GM23338 (cell line): ENCODE results near the gene ZDHHC5. TPM values are rescaled to one million over a fixed set of nuclear protein-coding genes. Genes with fewer than 3 reads are reported as not detected.
"Not testable (repeated sequence)": the region's sequence is repeated elsewhere in the genome, so short reads cannot be mapped to it uniquely, and the experiment has no call there.

Source experiments
- ATAC-seq: fragments of 200-7000 bp; cut with Tn5 transposase; 3 replicates; pipeline ENCODE4 v1.9.1; 2020
- DNase-seq: peaks from one replicate; pipeline ENCODE4 v3.0.0-alpha.2; 2015; ENCODE audit warnings: low spot score
- H2AFZ ChIP-seq: fragments of 200-600 bp; sonication (generic); 2 replicates; pipeline ENCODE4 v1.8.0; 2016; ENCODE audit warnings: antibody characterized with exemption, mild to moderate bottlenecking, moderate library complexity
- H3F3A ChIP-seq: fragments of 200-600 bp; sonication (generic); replicated peaks from 2 replicates; pipeline ENCODE4 v1.8.0; 2017; ENCODE audit warnings: antibody characterized with exemption, mixed run types, low read depth
- H3K27ac ChIP-seq: fragments of 200-600 bp; sonication (generic); 2 replicates; pipeline ENCODE4 v1.6.1; 2016; ENCODE audit warnings: low read depth
- H3K27me3 ChIP-seq: fragments of 200-600 bp; sonication (generic); 2 replicates; pipeline ENCODE4 v1.8.0; 2016; ENCODE audit warnings: mild to moderate bottlenecking, mixed run types, moderate library complexity; ENCODE audit not compliant: insufficient read depth
- H3K36me3 ChIP-seq: fragments of 200-600 bp; sonication (generic); 2 replicates; pipeline ENCODE4 v1.8.0; 2016; ENCODE audit warnings: mild to moderate bottlenecking; ENCODE audit not compliant: insufficient read depth
- H3K4me1 ChIP-seq: fragments of 200-600 bp; sonication (generic); 2 replicates; pipeline ENCODE4 v1.8.0; 2016; ENCODE audit warnings: mild to moderate bottlenecking, moderate library complexity; ENCODE audit not compliant: insufficient read depth
- H3K4me2 ChIP-seq: fragments of 200-600 bp; sonication (generic); 2 replicates; pipeline ENCODE4 v1.7.1; 2017; ENCODE audit warnings: mixed run types
- H3K4me3 ChIP-seq: fragments of 200-600 bp; sonication (generic); 2 replicates; pipeline ENCODE4 v1.6.1; 2016; ENCODE audit warnings: mixed run types
- H3K79me2 ChIP-seq: fragments of 200-600 bp; sonication (generic); replicated peaks from 2 replicates; pipeline ENCODE4 v1.8.0; 2017; ENCODE audit warnings: mild to moderate bottlenecking; ENCODE audit not compliant: insufficient read depth
- H3K9me2 ChIP-seq: fragments of 200-600 bp; sonication (generic); 2 replicates; pipeline ENCODE4 v1.8.0; 2017; ENCODE audit not compliant: insufficient read depth
- H4K20me1 ChIP-seq: fragments of 200-600 bp; sonication (generic); replicated peaks from 2 replicates; pipeline ENCODE4 v1.8.0; 2017; ENCODE audit warnings: mild to moderate bottlenecking; ENCODE audit not compliant: insufficient read depth
- H3K27ac Mint-ChIP-seq: 2 replicates; pipeline ENCODE4 v1.8.0; 2020; ENCODE audit warnings: inconsistent platforms, mild to moderate bottlenecking, moderate library complexity, mixed read lengths
- H3K27me3 Mint-ChIP-seq: 3 replicates; pipeline ENCODE4 v1.8.0; 2022; ENCODE audit warnings: low read depth, mild to moderate bottlenecking, moderate library complexity, mixed read lengths, inconsistent platforms; ENCODE audit not compliant: insufficient read depth, poor library complexity
- H3K36me3 Mint-ChIP-seq: 3 replicates; pipeline ENCODE4 v1.8.0; 2021; ENCODE audit warnings: low read depth, mild to moderate bottlenecking, inconsistent platforms, moderate library complexity, mixed read lengths
- H3K4me1 Mint-ChIP-seq: 3 replicates; pipeline ENCODE4 v1.8.0; 2020; ENCODE audit warnings: mild to moderate bottlenecking, inconsistent platforms, mixed read lengths
- H3K4me3 Mint-ChIP-seq: 3 replicates; pipeline ENCODE4 v1.8.0; 2021; ENCODE audit warnings: moderate library complexity, mild to moderate bottlenecking, inconsistent platforms, mixed read lengths
- H3K9me3 Mint-ChIP-seq: 3 replicates; pipeline ENCODE4 v1.8.0; 2020; ENCODE audit warnings: moderate library complexity, mild to moderate bottlenecking, inconsistent platforms, mixed read lengths
- EZH2 ChIP-seq: fragments of 200-600 bp; sonication (generic); IDR thresholded peaks from one replicate; pipeline ENCODE4 v1.8.0; 2017; ENCODE audit warnings: antibody characterized with exemption, mild to moderate bottlenecking, low read depth; ENCODE audit not compliant: unreplicated experiment
- JUNB ChIP-seq: IDR thresholded peaks from one replicate; pipeline ENCODE4 v1.6.1; 2016; ENCODE audit warnings: antibody characterized with exemption; ENCODE audit not compliant: unreplicated experiment
- NANOG ChIP-seq: IDR thresholded peaks from 2 replicates; pipeline ENCODE4 v1.6.1; 2016; ENCODE audit warnings: antibody characterized with exemption, borderline replicate concordance
- POLR2AphosphoS5 ChIP-seq: IDR thresholded peaks from 2 replicates; pipeline ENCODE4 v1.6.1; 2016; ENCODE audit warnings: antibody characterized with exemption, low read depth
- REST ChIP-seq: IDR thresholded peaks from one replicate; pipeline ENCODE4 v1.6.1; 2018; ENCODE audit warnings: antibody characterized with exemption; ENCODE audit not compliant: unreplicated experiment
- polyA plus RNA-seq: library from polyadenylated mRNA; unstranded; fragments of >200 nt; fragmentation: Nextera tagmentation; extraction: Ambion mirVana; gene quantifications from 2 replicates; pipeline ENCODE4 v1.2.1, GENCODE V29; 2016
- total RNA-seq: library from RNA; depleted of rRNA; stranded (reverse); fragments of >200 nt; shearing (Covaris generic); gene quantifications from 2 replicates; pipeline ENCODE4 v1.2.3, GENCODE V29; 2014
- TF ChIP-seq, protein P1 (sequence below): IDR thresholded peaks from 2 replicates; pipeline ENCODE4 v1.6.1; 2016; ENCODE audit warnings: antibody characterized with exemption
- TF ChIP-seq, protein P2 (sequence below), 2 experiments: fragments of 200-600 bp in 1 of 2; sonication (generic) in 1 of 2; conservative IDR thresholded peaks; 2 replicates each; pipeline versions ENCODE4 v1.5.1 to v1.6.1; 2016 to 2017; ENCODE audit warnings: antibody characterized with exemption in 2 of 2, low read depth in 2 of 2, mild to moderate bottlenecking in 2 of 2, moderate library complexity in 1 of 2

The ZDHHC5 gene
- total and polyA plus RNA-seq, 2 experiments from 2014 or later = 16.9 to 42.3 TPM

- not testable (repeated sequence) for H3K4me3 Mint-ChIP-seq, H3K4me2 ChIP-seq, ATAC-seq, H3K27me3 ChIP-seq, H3K9me2 ChIP-seq, DNase-seq, H3K4me1 ChIP-seq, H3K27me3 Mint-ChIP-seq, H3K4me3 ChIP-seq, H3K27ac ChIP-seq, H3K9me3 Mint-ChIP-seq, H2AFZ ChIP-seq, H3F3A ChIP-seq, H3K4me1 Mint-ChIP-seq, H3K27ac Mint-ChIP-seq, H4K20me1 ChIP-seq, H3K79me2 ChIP-seq
- H3K36me3 ChIP-seq = peaks cover 52% of the 10 kb centered on the region
- H3K36me3 Mint-ChIP-seq = peaks cover 74% of the 10 kb centered on the region
Observed at GRCh38 chr11:57690474-57690873, 22.6 kb downstream of the ZDHHC5 start.

DNA sequence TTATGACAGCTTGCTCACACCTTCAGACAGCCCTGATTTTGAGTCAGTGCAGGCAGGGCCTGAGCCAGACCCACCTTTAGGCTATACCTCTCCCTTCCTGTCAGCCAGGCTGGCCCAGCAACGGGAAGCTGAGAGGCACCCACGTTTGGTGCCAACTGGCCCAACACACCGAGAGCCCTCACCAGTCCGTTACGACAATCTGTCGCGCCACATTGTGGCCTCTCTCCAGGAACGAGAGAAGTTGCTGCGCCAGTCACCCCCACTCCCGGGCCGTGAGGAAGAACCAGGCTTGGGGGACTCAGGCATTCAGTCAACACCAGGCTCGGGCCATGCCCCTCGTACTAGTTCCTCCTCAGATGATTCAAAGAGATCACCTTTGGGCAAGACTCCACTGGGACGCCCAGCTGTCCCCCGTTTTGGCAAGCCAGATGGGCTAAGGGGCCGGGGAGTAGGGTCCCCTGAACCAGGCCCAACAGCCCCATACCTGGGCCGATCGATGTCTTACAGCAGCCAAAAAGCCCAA, 31.0 kb downstream of the ZDHHC5 start:
- no peaks in the 10 kb centered on the region for H3K27me3 ChIP-seq
- H3K9me2 ChIP-seq = no peaks in the 10 kb centered on the region
- H3K27ac ChIP-seq = no peak overlapping the region
- H4K20me1 ChIP-seq = peaks cover 11% of the 10 kb centered on the region
- H3K27me3 Mint-ChIP-seq = peaks cover 6% of the 10 kb centered on the region
- ATAC-seq (no peak), DNase-seq (no peak)
- H3K36me3 ChIP-seq = peaks cover 41% of the 10 kb centered on the region
- no peak overlapping the region for H2AFZ ChIP-seq
- H3K36me3 Mint-ChIP-seq = peaks cover 79% of the 10 kb centered on the region
- no peaks in the 10 kb centered on the region for H3K9me3 Mint-ChIP-seq
- H3K4me3 ChIP-seq = no peak overlapping the region
- no peak overlapping the region for H3K27ac Mint-ChIP-seq
- no peaks in the 10 kb centered on the region for H3K4me1 Mint-ChIP-seq
- no peaks in the 10 kb centered on the region for H3K79me2 ChIP-seq
- TF ChIP-seq EZH2 = no peak
- TF ChIP-seq REST = no peak
- TF ChIP-seq NANOG = no peak
- TF ChIP-seq POLR2AphosphoS5 = no peak
- no peak for TF ChIP-seq JUNB
- TF ChIP-seq, protein P1, sequence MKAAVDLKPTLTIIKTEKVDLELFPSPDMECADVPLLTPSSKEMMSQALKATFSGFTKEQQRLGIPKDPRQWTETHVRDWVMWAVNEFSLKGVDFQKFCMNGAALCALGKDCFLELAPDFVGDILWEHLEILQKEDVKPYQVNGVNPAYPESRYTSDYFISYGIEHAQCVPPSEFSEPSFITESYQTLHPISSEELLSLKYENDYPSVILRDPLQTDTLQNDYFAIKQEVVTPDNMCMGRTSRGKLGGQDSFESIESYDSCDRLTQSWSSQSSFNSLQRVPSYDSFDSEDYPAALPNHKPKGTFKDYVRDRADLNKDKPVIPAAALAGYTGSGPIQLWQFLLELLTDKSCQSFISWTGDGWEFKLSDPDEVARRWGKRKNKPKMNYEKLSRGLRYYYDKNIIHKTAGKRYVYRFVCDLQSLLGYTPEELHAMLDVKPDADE = no peak
- TF ChIP-seq, protein P2, sequence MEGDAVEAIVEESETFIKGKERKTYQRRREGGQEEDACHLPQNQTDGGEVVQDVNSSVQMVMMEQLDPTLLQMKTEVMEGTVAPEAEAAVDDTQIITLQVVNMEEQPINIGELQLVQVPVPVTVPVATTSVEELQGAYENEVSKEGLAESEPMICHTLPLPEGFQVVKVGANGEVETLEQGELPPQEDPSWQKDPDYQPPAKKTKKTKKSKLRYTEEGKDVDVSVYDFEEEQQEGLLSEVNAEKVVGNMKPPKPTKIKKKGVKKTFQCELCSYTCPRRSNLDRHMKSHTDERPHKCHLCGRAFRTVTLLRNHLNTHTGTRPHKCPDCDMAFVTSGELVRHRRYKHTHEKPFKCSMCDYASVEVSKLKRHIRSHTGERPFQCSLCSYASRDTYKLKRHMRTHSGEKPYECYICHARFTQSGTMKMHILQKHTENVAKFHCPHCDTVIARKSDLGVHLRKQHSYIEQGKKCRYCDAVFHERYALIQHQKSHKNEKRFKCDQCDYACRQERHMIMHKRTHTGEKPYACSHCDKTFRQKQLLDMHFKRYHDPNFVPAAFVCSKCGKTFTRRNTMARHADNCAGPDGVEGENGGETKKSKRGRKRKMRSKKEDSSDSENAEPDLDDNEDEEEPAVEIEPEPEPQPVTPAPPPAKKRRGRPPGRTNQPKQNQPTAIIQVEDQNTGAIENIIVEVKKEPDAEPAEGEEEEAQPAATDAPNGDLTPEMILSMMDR (conservative IDR thresholded peaks at IDR 0.05; ENCODE audit: low read depth in 2 of 2) = no peak
- H3K4me1 ChIP-seq = no peaks in the 10 kb centered on the region
- peaks cover 16% of the 10 kb centered on the region for H3F3A ChIP-seq
- no peak overlapping the region for H3K4me2 ChIP-seq
- no peak overlapping the region for H3K4me3 Mint-ChIP-seq
